ENCODE results near the gene POTEJ.
"Not testable (repeated sequence)": the region's sequence is repeated elsewhere in the genome, so short reads cannot be mapped to it uniquely, and the experiment has no call there.

- TF ChIP-seq CTCF, POLR2A (IDR thresholded peaks at IDR 0.05): not testable (repeated sequence)
These were observed 28.3 kb upstream of the POTEJ start for GRCh38 chr2:130582970-130583369.
